Activated T-cell treated with anti-CD3 and anti-CD28 coated beads, Interleukin-2, amount 50 U/mL, for 72 hours (primary cell): ENCODE measurements around the gene TMEM151B. TPM values are rescaled to one million over a fixed set of nuclear protein-coding genes. Genes with fewer than 3 reads are reported as not detected.

Source experiments
- ATAC-seq, 2 donors: fragments of 150-1000 bp; cut with Tn5 transposase; replicated peaks in 1 of 2; 2 replicates each; pipeline ENCODE4 v1.10.0; 2021; ENCODE audit warnings: moderate library complexity in 2 of 2, mild to moderate bottlenecking in 1 of 2
- DNase-seq, 2 donors: peaks; one replicate each; pipeline ENCODE4 v3.0.0; 2021 to 2022; ENCODE audit warnings: mixed read lengths in 1 of 2
- H3K27ac Mint-ChIP-seq: one replicate; pipeline ENCODE4 v1.8.0; 2022; ENCODE audit warnings: mild to moderate bottlenecking, moderate library complexity, mixed read lengths
- H3K27me3 Mint-ChIP-seq: one replicate; pipeline ENCODE4 v1.8.0; 2022; ENCODE audit warnings: low read depth, mixed read lengths
- H3K36me3 Mint-ChIP-seq, 2 donors: one replicate each; pipeline ENCODE4 v1.8.0; 2022; ENCODE audit warnings: mixed read lengths in 2 of 2, mild to moderate bottlenecking in 1 of 2; ENCODE audit not compliant: insufficient read depth in 2 of 2
- H3K4me1 Mint-ChIP-seq: one replicate; pipeline ENCODE4 v1.8.0; 2022; ENCODE audit warnings: low read depth, mixed read lengths
- H3K4me3 Mint-ChIP-seq, 2 donors: one replicate each; pipeline ENCODE4 v1.8.0; 2022; ENCODE audit warnings: mild to moderate bottlenecking in 2 of 2, mixed read lengths in 2 of 2, moderate library complexity in 2 of 2
- H3K9me3 Mint-ChIP-seq, 2 donors: one replicate each; pipeline ENCODE4 v1.8.0; 2022; ENCODE audit warnings: mixed read lengths in 2 of 2
- total RNA-seq, 2 donors: library from RNA; stranded (reverse); gene quantifications; one replicate each; pipeline ENCODE4 v1.2.3, GENCODE V29; 2022

The TMEM151B gene
- total RNA-seq, 2 donors from 2014 or later = 0.25 TPM; not detected in 1

- Mint-ChIP-seq H3K27ac (no peak overlapping the region), H3K36me3 (peaks cover 0 to 4% of the 10 kb centered on the region in 2 donors), H3K27me3 (no peaks in the 10 kb centered on the region), H3K4me1 (peaks cover 38% of the 10 kb centered on the region), H3K4me3 (peak overlapping the region in 1 of 2 donors; percentile 12), H3K9me3 (no peaks in the 10 kb centered on the region)
- no peak for ATAC-seq
- no peak for DNase-seq
These were observed 34.2 kb upstream of the TMEM151B start for GRCh38 chr6:44235891-44236516.

GRCh38 chr6:44237021-44237812 is 33.0 kb upstream of the TMEM151B start:
- peak; percentile 85 to 86 for ATAC-seq
- peaks cover 0 to 4% of the 10 kb centered on the region in 2 donors for H3K36me3 Mint-ChIP-seq

GRCh38 chr6:44237813-44238433 is 32.3 kb upstream of the TMEM151B start:
- Mint-ChIP-seq H3K36me3 (peaks cover 0 to 3% of the 10 kb centered on the region in 2 donors), H3K27me3 (no peaks in the 10 kb centered on the region), H3K4me3 (peak overlapping the region; percentile 38 to 90), H3K9me3 (no peaks in the 10 kb centered on the region), H3K4me1 (peaks cover 38% of the 10 kb centered on the region), H3K27ac (peak overlapping the region; percentile 38)
- peak; percentile 81 for ATAC-seq
- DNase-seq = peak; percentile 84 to 90

More at GRCh38 chr6:44237021-44237812, 33.0 kb upstream of the TMEM151B start:
- Mint-ChIP-seq H3K4me1 (peaks cover 38% of the 10 kb centered on the region), H3K27me3 (no peaks in the 10 kb centered on the region), H3K9me3 (no peaks in the 10 kb centered on the region), H3K4me3 (peak overlapping the region; percentile 38 to 90), H3K27ac (peak overlapping the region; percentile 38)
- peak; percentile 80 to 86 for DNase-seq

- Mint-ChIP-seq H3K4me3 (peak overlapping the region; percentile 38 to 90), H3K27me3 (no peaks in the 10 kb centered on the region), H3K4me1 (peaks cover 33% of the 10 kb centered on the region), H3K36me3 (no peaks in the 10 kb centered on the region), H3K27ac (peak overlapping the region; percentile 38), H3K9me3 (no peaks in the 10 kb centered on the region)
- ATAC-seq (no peak), DNase-seq (no peak)
These were observed 31.4 kb upstream of the TMEM151B start for GRCh38 chr6:44238687-44239350.

GRCh38 chr6:44243345-44243744 is 26.9 kb upstream of the TMEM151B start:
- Mint-ChIP-seq H3K27me3 (no peaks in the 10 kb centered on the region), H3K4me1 (peaks cover 23% of the 10 kb centered on the region), H3K27ac (no peak overlapping the region), H3K9me3 (no peaks in the 10 kb centered on the region), H3K4me3 (no peak overlapping the region), H3K36me3 (peaks cover 6 to 8% of the 10 kb centered on the region in 2 donors)
- DNase-seq = no peak
- no peak for ATAC-seq

- no peak for ATAC-seq
- Mint-ChIP-seq H3K4me3 (peak overlapping the region; percentile 97), H3K27me3 (no peaks in the 10 kb centered on the region), H3K27ac (peak overlapping the region; percentile 81), H3K4me1 (peaks cover 35% of the 10 kb centered on the region), H3K36me3 (peaks cover 24 to 26% of the 10 kb centered on the region in 2 donors), H3K9me3 (no peaks in the 10 kb centered on the region)
- DNase-seq = no peak
These were observed 24.8 kb upstream of the TMEM151B start for GRCh38 chr6:44245391-44245911.

GRCh38 chr6:44245912-44246662 is 24.2 kb upstream of the TMEM151B start:
- Mint-ChIP-seq H3K27ac (peak overlapping the region; percentile 64), H3K4me1 (peaks cover 42% of the 10 kb centered on the region), H3K9me3 (no peaks in the 10 kb centered on the region), H3K27me3 (no peaks in the 10 kb centered on the region), H3K36me3 (peaks cover 24 to 32% of the 10 kb centered on the region in 2 donors), H3K4me3 (peak overlapping the region; percentile 97)
- peak; percentile 88 to 93 for DNase-seq
- ATAC-seq = peak; percentile 46 to 50

- peak within 1 kb of the TSS; percentile 87 for H3K27ac Mint-ChIP-seq
- peaks cover 27 to 38% of the 10 kb centered on the region in 2 donors for H3K36me3 Mint-ChIP-seq
- DNase-seq (peak; percentile 97 to 98), ATAC-seq (peak; percentile 81 to 83)
- H3K9me3 Mint-ChIP-seq = no peaks in the 10 kb centered on the region
- H3K27me3 Mint-ChIP-seq = no peaks in the 10 kb centered on the region
- peaks cover 49% of the 10 kb centered on the region for H3K4me1 Mint-ChIP-seq
- H3K4me3 Mint-ChIP-seq = peak within 1 kb of the TSS; percentile 97
These were observed 23.4 kb upstream of the TMEM151B start, which contains the start of gene HSP90AB1 for GRCh38 chr6:44246663-44247337. Gene HSP90AB1, plus strand, starts transcription at chr6:44247101. Its CDS starts 1,529 bp downstream, at chr6:44248630.

GRCh38 chr6:44247338-44248302 is 22.6 kb upstream of the TMEM151B start:
- ATAC-seq (peak; percentile 64 to 66), DNase-seq (peak; percentile 92 to 94)
- Mint-ChIP-seq H3K4me3 (peak overlapping the region; percentile 97), H3K4me1 (peaks cover 57% of the 10 kb centered on the region), H3K27ac (peak overlapping the region; percentile 87), H3K36me3 (peaks cover 29 to 46% of the 10 kb centered on the region in 2 donors), H3K27me3 (no peaks in the 10 kb centered on the region), H3K9me3 (no peaks in the 10 kb centered on the region)

GRCh38 chr6:44248579-44248978 is 21.7 kb upstream of the TMEM151B start:
- Mint-ChIP-seq H3K27ac (peak overlapping the region; percentile 87), H3K36me3 (peaks cover 37 to 56% of the 10 kb centered on the region in 2 donors), H3K27me3 (no peaks in the 10 kb centered on the region), H3K9me3 (no peaks in the 10 kb centered on the region), H3K4me1 (peaks cover 67% of the 10 kb centered on the region), H3K4me3 (peak overlapping the region; percentile 97)
- ATAC-seq = no peak
- no peak for DNase-seq
